ENCODE measurements around the gene DUT.

Gene DUT

DNA sequence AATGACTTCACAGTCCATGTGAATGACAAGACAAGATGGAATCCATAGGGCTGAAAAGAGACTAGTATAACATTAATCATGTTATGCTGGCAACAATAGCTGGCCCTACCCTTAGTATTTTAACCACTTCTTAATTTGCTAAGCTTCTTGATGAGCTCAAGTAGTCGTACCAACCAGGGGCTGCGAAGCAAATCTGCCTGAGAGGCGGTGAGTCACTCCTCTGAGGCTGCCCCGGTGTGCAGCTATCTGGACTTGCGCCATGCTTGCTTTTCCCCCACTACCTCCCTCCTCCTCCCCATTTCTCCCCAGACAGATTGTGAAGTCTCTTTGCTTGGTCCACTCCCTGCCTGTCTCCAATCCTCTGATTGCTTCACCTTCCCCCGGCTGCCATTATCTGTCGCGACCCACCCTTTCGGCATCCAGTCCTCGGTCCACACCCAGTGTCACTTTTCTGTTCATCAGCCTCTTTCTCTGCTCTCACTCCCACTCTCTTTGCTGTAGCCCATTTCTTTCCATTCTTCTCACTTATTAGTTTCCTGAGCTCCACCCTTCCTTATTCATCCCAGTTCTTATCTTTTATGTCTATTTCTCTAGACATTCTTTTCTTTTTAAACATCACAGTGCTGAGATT lies 42.7 kb downstream of the DUT start:
- DNase-seq: no peak

- DNase-seq: no peak
Observed at GRCh38 chr15:48374472-48374871, 43.2 kb downstream of the DUT start.

DNA sequence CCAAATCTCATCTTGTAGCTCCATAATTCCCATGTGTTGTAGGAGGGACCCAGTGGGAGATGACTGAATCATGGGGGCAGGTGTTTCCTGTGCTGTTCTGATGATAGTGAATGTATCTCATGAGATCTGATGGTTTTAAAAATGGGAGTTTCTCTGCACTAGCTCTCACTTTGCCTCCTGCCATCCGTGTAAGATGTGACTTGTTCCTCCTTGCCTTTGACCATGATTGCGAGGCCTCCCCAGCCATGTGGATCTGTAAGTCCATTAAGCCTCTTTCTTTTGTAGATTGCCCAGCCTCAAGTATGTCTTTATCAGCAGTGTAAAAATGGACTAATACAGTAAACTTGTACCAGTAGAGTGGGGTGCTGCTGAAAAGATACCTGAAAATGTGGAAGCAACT lies 44.5 kb downstream of the DUT start:
- DNase-seq: no peak

DNA sequence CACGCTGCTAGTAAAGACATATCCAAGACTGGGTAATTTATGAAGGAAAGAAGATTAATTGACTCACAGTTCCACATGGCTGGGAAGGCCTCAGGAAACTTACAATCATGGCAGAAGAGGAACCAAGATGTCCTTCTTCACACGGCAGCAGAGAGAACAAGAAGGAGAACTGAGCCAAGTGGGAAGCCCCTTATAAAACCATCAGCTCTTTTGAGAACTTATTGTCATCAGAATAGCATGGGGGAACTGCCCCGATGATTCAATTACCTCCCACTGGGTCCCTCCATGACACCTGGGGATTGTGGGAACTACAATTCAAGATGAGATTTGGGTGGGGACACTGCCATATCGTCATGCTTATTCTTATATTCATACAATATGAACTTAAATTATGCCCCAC lies 49.0 kb downstream of the DUT start:
- DNase-seq: no peak

DNA sequence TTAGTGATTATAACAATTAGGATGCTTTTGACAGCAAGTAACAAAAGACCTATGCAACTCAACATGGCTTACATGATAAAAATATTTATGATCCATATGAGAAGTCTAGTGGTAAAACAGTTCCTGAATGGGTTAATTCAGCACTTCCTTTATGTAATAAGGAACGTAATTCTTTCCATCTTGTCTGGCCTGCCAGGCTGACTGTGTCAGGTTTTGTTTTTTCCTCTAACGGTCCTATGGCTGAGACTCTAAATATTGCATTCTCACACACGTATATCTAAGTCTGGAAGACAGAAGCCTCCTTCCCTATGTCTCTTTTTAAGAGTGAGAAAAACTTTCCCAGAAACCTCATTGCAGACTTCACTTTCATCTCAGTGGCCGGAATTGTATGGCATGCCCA lies 50.6 kb downstream of the DUT start:
- no peak for DNase-seq

GRCh38 chr15:48383031-48383430 lies 51.8 kb downstream of the DUT start:
- no peak for DNase-seq

- no peak for DNase-seq
Observed at GRCh38 chr15:48384616-48385015, 53.4 kb downstream of the DUT start.

GRCh38 chr15:48385031-48385830 lies 54.0 kb downstream of the DUT start:
- no peak for DNase-seq

DNA sequence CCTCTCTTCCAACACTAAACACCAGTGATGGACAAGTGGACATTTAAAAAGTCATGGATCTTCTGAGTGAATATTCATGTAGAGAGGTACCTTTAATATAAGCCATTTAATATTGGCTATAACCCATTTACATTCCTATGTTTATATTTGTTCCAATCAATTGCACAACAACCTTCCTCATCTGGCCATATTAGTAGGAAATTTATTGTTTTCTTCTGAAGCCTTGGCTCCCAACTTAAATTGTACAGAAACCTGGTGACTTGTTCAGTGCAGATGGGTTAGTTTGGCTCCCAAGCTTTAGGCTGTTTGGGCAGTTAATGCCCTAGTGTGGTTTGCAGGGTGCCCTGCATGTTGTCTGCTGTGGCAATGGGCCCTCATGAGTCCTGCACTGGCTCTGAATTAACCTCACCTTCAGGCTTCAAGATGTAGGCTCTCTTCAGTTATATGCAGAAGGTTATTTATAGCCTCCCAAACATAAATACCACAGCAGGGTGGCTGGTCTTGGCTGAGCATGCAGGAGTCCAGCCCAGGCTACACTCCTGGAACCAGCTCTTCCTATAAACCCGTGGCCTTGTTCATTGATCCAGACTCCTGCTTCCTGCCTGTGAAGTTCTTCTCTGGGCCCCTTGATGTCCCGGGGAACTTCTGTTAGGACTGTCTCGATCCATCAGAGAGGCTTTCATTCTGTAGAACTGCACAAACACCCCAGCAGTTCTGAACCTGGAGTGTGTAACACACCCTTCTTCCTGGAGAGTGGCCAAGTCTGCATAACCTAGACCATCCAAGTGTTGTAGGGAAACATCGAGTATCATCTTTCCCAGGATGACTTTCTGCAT lies 57.0 kb downstream of the DUT start:
- DNase-seq: no peak

GRCh38 chr15:48388910-48389309 lies 57.7 kb downstream of the DUT start:
- DNase-seq: no peak

DNA sequence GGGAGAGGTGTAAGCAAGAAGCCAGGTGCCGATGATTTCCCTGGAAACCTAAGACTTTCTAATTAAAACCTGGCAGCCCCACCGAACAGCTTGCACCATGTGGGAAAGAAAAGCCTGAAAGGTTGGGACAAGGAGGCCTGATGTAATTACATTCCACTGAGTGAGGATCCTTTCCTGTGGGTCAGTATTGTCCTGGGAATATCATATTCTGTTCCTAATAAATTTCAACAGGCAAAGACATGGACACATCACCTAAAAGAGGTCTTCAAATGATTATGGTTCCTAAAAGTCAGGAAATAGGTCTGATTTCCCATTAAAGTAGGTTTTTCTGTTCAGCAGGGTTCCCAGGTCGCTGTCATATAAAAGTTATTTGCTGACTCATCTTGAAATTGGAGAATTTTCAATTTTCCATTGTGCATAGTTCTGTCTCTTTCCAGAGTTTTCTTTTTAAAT lies 58.5 kb downstream of the DUT start:
- DNase-seq: no peak

DNA sequence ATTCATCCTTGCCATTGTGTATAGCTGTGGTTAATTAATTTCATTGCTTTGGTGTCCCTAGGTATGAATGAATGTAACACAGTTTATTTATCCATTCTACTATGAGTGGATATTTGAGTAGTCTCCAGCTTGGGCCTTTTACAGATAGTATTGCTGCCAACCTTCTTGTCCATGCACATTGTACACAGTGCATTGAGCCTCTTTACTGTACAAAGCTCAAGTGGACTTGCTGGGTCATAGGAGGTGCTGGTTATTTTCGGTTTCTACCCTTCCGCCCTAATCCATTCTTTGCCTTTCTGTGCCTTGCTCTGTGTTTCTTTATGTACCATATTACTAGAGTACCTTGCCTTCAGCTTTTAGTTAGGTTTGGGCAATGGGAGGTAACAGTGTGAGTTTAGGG lies 60.7 kb downstream of the DUT start:
- no peak for DNase-seq

DNA sequence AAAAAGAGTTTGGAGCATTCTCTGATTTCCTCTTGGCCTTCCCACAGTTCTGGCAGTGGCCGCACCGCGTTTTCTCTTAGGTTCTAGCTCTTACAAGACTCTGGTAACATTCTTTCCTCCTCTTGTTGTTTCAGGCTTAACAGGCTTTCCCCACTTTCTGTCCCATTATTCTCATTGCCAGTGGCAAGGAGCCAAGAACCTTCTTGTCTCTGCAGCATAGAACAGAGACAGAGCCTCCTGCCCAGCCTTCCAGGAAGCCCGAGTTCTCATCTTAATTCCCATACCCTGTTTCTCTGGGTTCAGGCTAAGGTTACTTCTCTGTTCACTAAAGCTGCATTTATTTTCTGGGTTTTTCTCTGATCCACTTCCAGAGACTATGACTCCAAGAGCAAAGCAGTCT lies 61.1 kb downstream of the DUT start:
- no peak for DNase-seq
